Adrenal gland (tissue), 12 donors: ENCODE data around the gene HS6ST2. TPM values are rescaled to one million over a fixed set of nuclear protein-coding genes. Genes with fewer than 3 reads are reported as not detected.

Source experiments
- DNase-seq, 7 donors: peaks; one replicate each; pipeline ENCODE4 v3.0.0-alpha.2; 2019 to 2020
- H3K27ac ChIP-seq, 5 donors: fragments of 200-600 bp; sonication (generic) in 4 of 5; 1 replicate in 3 of 5; 2 replicates in 2 of 5; pipeline versions ENCODE4 v1.5.1 to v1.8.0; 2016 to 2020; ENCODE audit warnings: mild to moderate bottlenecking in 1 of 5
- H3K27me3 ChIP-seq: fragments of 200-600 bp; 2 replicates; pipeline ENCODE4 v1.8.0; 2021
- H3K36me3 ChIP-seq, 2 donors: fragments of 200-600 bp; replicated peaks in 1 of 2; 1 replicate in 1 of 2; 2 replicates in 1 of 2; pipeline versions ENCODE4 v1.5.1 to v1.8.0; 2018 to 2022
- H3K4me1 ChIP-seq, 2 donors: fragments of 200-600 bp; replicated peaks in 1 of 2; 1 replicate in 1 of 2; 2 replicates in 1 of 2; pipeline versions ENCODE4 v1.5.1 to v1.8.0; 2018 to 2021
- H3K4me3 ChIP-seq, 4 donors: fragments of 200-600 bp; sonication (generic) in 3 of 4; one replicate each; pipeline ENCODE4 v1.5.1; 2016 to 2018
- H3K9me3 ChIP-seq, 3 donors: fragments of 200-600 bp; sonication (generic) in 1 of 3; replicated peaks in 1 of 3; 1 replicate in 2 of 3; 2 replicates in 1 of 3; pipeline versions ENCODE4 v1.5.1 to v1.8.0; 2016 to 2021
- CTCF ChIP-seq, 6 experiments: fragments of 450-650 bp in 4 of 6; fragments of 200-600 bp in 2 of 6; sonication (generic) in 1 of 6; IDR thresholded peaks; 1 replicate in 5 of 6; 2 replicates in 1 of 6; pipeline versions ENCODE4 v1.5.1 to v1.8.0; 2016 to 2021; ENCODE audit warnings: antibody characterized with exemption in 6 of 6, mild to moderate bottlenecking in 2 of 6, moderate library complexity in 1 of 6
- POLR2A ChIP-seq, 2 donors: fragments of 450-650 bp; IDR thresholded peaks; one replicate each; pipeline ENCODE4 v1.6.1; 2017; ENCODE audit warnings: antibody characterized with exemption in 2 of 2, mild to moderate bottlenecking in 2 of 2, moderate library complexity in 1 of 2
- WGBS, 4 donors: extraction: QIAGEN DNeasy Blood & Tissue Kit in 2 of 4; methylation state at CpG; one replicate each; pipeline versions ENCODE4 v1.1.5 to v1.1.7; 2013 to 2017; 5-methylcytosine and 5-hydroxymethylcytosine counted together
- intact Hi-C, 2 donors: fragments of 100-400 bp; cut with DNase I; formaldehyde crosslinking; loops; one replicate each; pipeline versions ENCODE4 v1.14.1 to v1.15.0; 2022 to 2023
- polyA plus RNA-seq, 3 donors: library from polyadenylated mRNA; stranded (reverse); fragments of 200-250 nt in 2 of 3; fragments of 350-450 nt in 1 of 3; fragmentation: Illumina TruSeq in 1 of 3; extraction: RNeasy Lipid Tissue Mini Kit (QIAGEN cat#74804) in 1 of 3; gene quantifications; one replicate each; pipeline ENCODE4 v1.2.3, GENCODE V29; 2013 to 2014
- total RNA-seq, 9 donors: library from RNA; depleted of rRNA in 4 of 9; stranded (reverse); fragments of >200 nt in 4 of 9; fragments of 120-200 nt in 1 of 9; fragmentation: NEBNext Ultra II Directional in 1 of 9; extraction: Animal tissue kit (Norgen Biotek cat#: 25700) in 1 of 9; gene quantifications; one replicate each; pipeline versions ENCODE4 v1.1.0 to v1.2.4, GENCODE V29; 2013 to 2023
- donor health status: healthy with polysubstance abuse.
- donor health status: Bipolar disorder and iron deficiency.
- donor health status: DM: yes; HTN: yes; CAD: no.
- donor health status: DM: no; HTN: no; CAD: no.
- donor health status: DM: no; HTN: no; CAD: no.
- donor health status: DM: yes; HTN: yes; CAD: no.

The HS6ST2 gene
- total and polyA plus RNA-seq, 12 donors: 0.24 to 6.0 (median 1.3) TPM

GRCh38 chrX:132810964-132811712, 147.3 kb downstream of the HS6ST2 start:
- no peaks in the 10 kb centered on the region for H3K4me1 ChIP-seq
- intact Hi-C loops: no loop called here
- H3K27ac ChIP-seq: no peak overlapping the region
- H3K9me3 ChIP-seq: no peaks in the 10 kb centered on the region
- TF ChIP-seq POLR2A (IDR thresholded peaks at IDR 0.05) (no peak), CTCF (IDR thresholded peaks at IDR 0.05) (no peak)
- H3K4me3 ChIP-seq: no peak overlapping the region
- WGBS, 4 donors: 82 to 92% (median 91%) methylated on average over 5 of the region's 5 CpGs
- DNase-seq: no peak
- H3K27me3 ChIP-seq: peaks cover 8% of the 10 kb centered on the region
- H3K36me3 ChIP-seq: no peaks in the 10 kb centered on the region

GRCh38 chrX:132810488-132810887, 147.9 kb downstream of the HS6ST2 start:
- Histone ChIP-seq H3K36me3 (no peaks in the 10 kb centered on the region), H3K9me3 (no peaks in the 10 kb centered on the region), H3K4me3 (no peak overlapping the region), H3K4me1 (no peaks in the 10 kb centered on the region), H3K27me3 (peaks cover 8% of the 10 kb centered on the region), H3K27ac (no peak overlapping the region)
- WGBS, 4 donors: 49 to 69% (median 57%) methylated on average over 2 to 3 of the region's 3 CpGs
- no peak for DNase-seq
- TF ChIP-seq POLR2A (IDR thresholded peaks at IDR 0.05) (no peak), CTCF (IDR thresholded peaks at IDR 0.05) (no peak)
- intact Hi-C loops: no loop called here

GRCh38 chrX:132809581-132809980, 148.8 kb downstream of the HS6ST2 start:
- H3K27ac ChIP-seq: no peak overlapping the region
- no peak overlapping the region for H3K4me3 ChIP-seq
- no peak for TF ChIP-seq CTCF (IDR thresholded peaks at IDR 0.05)
- no peak for TF ChIP-seq POLR2A (IDR thresholded peaks at IDR 0.05)
- H3K4me1 ChIP-seq: no peaks in the 10 kb centered on the region
- no peaks in the 10 kb centered on the region for H3K9me3 ChIP-seq
- WGBS, 4 donors: 46 to 60% (median 52%) methylated on average over 2 of the region's 2 CpGs
- no peaks in the 10 kb centered on the region for H3K36me3 ChIP-seq
- intact Hi-C loops: no loop called here
- peaks cover 8% of the 10 kb centered on the region for H3K27me3 ChIP-seq
- DNase-seq: no peak

- H3K9me3 ChIP-seq: no peaks in the 10 kb centered on the region
- no peak overlapping the region for H3K27ac ChIP-seq
- no peak for DNase-seq
- H3K36me3 ChIP-seq: no peaks in the 10 kb centered on the region
- peaks cover under 1% of the 10 kb centered on the region for H3K27me3 ChIP-seq
- no peak overlapping the region for H3K4me3 ChIP-seq
- intact Hi-C loops: no loop called here
- no peaks in the 10 kb centered on the region for H3K4me1 ChIP-seq
- no peak for TF ChIP-seq CTCF (IDR thresholded peaks at IDR 0.05)
- TF ChIP-seq POLR2A (IDR thresholded peaks at IDR 0.05): no peak
- WGBS, 4 donors: 78 to 90% (median 82%) methylated on average over 9 of the region's 9 CpGs
Measured at GRCh38 chrX:132807411-132808030, 150.9 kb downstream of the HS6ST2 start.
